K562 (cell line): ENCODE measurements around the gene NLRP6. TPM values are rescaled to one million over a fixed set of nuclear protein-coding genes. Genes with fewer than 3 reads are reported as not detected.
"Not testable (repeated sequence)": the region's sequence is repeated elsewhere in the genome, so short reads cannot be mapped to it uniquely, and the experiment has no call there.

ENCODE experiments used
- ATAC-seq: fragments of 200-7000 bp; cut with Tn5 transposase; 3 replicates; pipeline ENCODE4 v1.9.1; 2020; ENCODE audit warnings: moderate library complexity
- BruUV-seq: library from RNA; stranded (reverse); fragments of 400-500 nt; replicated peaks from 2 replicates; lab custom pipeline; 2021; lab: Mats Ljungman, UMichigan
- CTCF ChIA-PET: fragments of 300-600 bp; formaldehyde crosslinking; extraction: SDS; loops from one replicate; lab custom pipeline; 2021; ENCODE audit warnings: low intra/inter-chr PET ratio; lab: Yijun Ruan, JAX
- POLR2A ChIA-PET: fragments of 300-600, 350-650 bp; sonication (Branson Sonifier 250); formaldehyde crosslinking; extraction: SDS; loops from one replicate; lab custom pipeline; 2021; ENCODE audit warnings: antibody characterized with exemption, inconsistent platforms; lab: Yijun Ruan, JAX
- DNase-seq, 4 experiments: peaks; one replicate each; pipeline versions ENCODE4 v3.0.0 to v3.0.0-alpha.2; 2011 to 2018; ENCODE audit warnings: low spot score in 3 of 4, mixed read lengths in 3 of 4; ENCODE audit errors: extremely low read depth in 1 of 4
- FAIRE-seq: peaks from 2 replicates; lab custom pipeline; 2011; peaks lifted over from hg19 to GRCh38; lab: Jason Lieb, UNC
- H2AFZ ChIP-seq: 2 replicates; pipeline ENCODE4 v1.6.0; 2011; ENCODE audit warnings: low read depth, low read length, control low read depth, inconsistent platforms
- H3K27ac ChIP-seq: fragments of 200-600 bp; 3 replicates; pipeline ENCODE4 v1.8.0; 2011; ENCODE audit warnings: low read depth, mild to moderate bottlenecking, control low read depth, inconsistent platforms, low read length, moderate library complexity, mixed read lengths; ENCODE audit errors: extremely low read depth
- H3K27me3 ChIP-seq, 2 experiments: fragments of 300-600 bp in 1 of 2; 2 replicates in 1 of 2; 3 replicates in 1 of 2; pipeline versions ENCODE4 v1.6.0 to v1.8.0; 2011; ENCODE audit warnings: inconsistent platforms in 2 of 2, low read length in 2 of 2, mild to moderate bottlenecking in 1 of 2, mixed read lengths in 1 of 2, moderate library complexity in 1 of 2; ENCODE audit not compliant: control insufficient read depth in 2 of 2, insufficient read depth in 2 of 2
- H3K36me3 ChIP-seq: fragments of 300-600 bp; 3 replicates; pipeline ENCODE4 v1.8.0; 2011; ENCODE audit warnings: mild to moderate bottlenecking, low read length, inconsistent platforms; ENCODE audit not compliant: control insufficient read depth, insufficient read depth
- H3K4me1 ChIP-seq, 2 experiments: fragments of 200-600 bp in 1 of 2; replicated peaks in 1 of 2; 2 replicates in 1 of 2; 3 replicates in 1 of 2; pipeline versions ENCODE4 v1.5.1 to v1.8.0; 2011; ENCODE audit warnings: inconsistent platforms in 2 of 2, low read length in 2 of 2, mild to moderate bottlenecking in 1 of 2, mixed read lengths in 1 of 2, moderate library complexity in 1 of 2; ENCODE audit not compliant: control insufficient read depth in 2 of 2, insufficient read depth in 2 of 2
- H3K4me2 ChIP-seq: 2 replicates; pipeline ENCODE4 v1.6.1; 2011; ENCODE audit warnings: low read length, control low read depth, inconsistent platforms, mixed read lengths; ENCODE audit not compliant: insufficient read depth
- H3K4me3 ChIP-seq: fragments of 200-600 bp; sonication (generic), shearing (Covaris generic); 2 replicates; pipeline ENCODE4 v1.5.1; 2016; ENCODE audit warnings: control low read depth, inconsistent platforms
- H3K79me2 ChIP-seq: fragments of 200-600 bp; 3 replicates; pipeline ENCODE4 v1.8.0; 2011; ENCODE audit warnings: low read length, inconsistent platforms; ENCODE audit not compliant: control insufficient read depth, insufficient read depth
- H3K9ac ChIP-seq, 2 experiments: 2 replicates each; pipeline versions ENCODE4 v1.6.0 to v1.6.1; 2011; ENCODE audit warnings: low read depth in 2 of 2, low read length in 2 of 2, control low read depth in 1 of 2, inconsistent platforms in 1 of 2, mild to moderate bottlenecking in 1 of 2, mixed read lengths in 1 of 2; ENCODE audit not compliant: insufficient read depth in 1 of 2
- H3K9me1 ChIP-seq: one replicate; pipeline ENCODE4 v1.6.0; 2011; ENCODE audit warnings: inconsistent platforms, mild to moderate bottlenecking, low read length, moderate library complexity; ENCODE audit not compliant: control insufficient read depth, insufficient read depth
- H3K9me3 ChIP-seq: replicated peaks from 2 replicates; pipeline ENCODE4 v1.5.1; 2011; ENCODE audit warnings: low read depth, low read length, inconsistent platforms; ENCODE audit not compliant: control insufficient read depth, insufficient read depth
- H4K20me1 ChIP-seq: replicated peaks from 2 replicates; pipeline ENCODE4 v1.6.1; 2011; ENCODE audit warnings: low read length, inconsistent platforms, mixed read lengths; ENCODE audit not compliant: control insufficient read depth, insufficient read depth
- HMGN3 ChIP-seq: IDR thresholded peaks from 2 replicates; pipeline ENCODE4 v1.6.1; 2011; ENCODE audit warnings: borderline replicate concordance, low read depth, mild to moderate bottlenecking, mixed read lengths, low read length; ENCODE audit not compliant: insufficient read length; ENCODE audit errors: extremely low read depth
- WGBS: fragments of 100-300 bp; shearing (Covaris generic); methylation state at CpG from one replicate; pipeline ENCODE4 v1.1.6; 2016; ENCODE audit warnings: low coverage, mixed read lengths; ENCODE audit not compliant: insufficient coverage; ENCODE audit errors: missing lambda C conversion rate; 5-methylcytosine and 5-hydroxymethylcytosine counted together
- in situ Hi-C: fragments of 300-500 bp; cut with MboI; formaldehyde crosslinking; loops from 4 replicates; pipeline ENCODE4 v1.15.0; 2018; ENCODE audit warnings: inconsistent platforms, mixed read lengths
- intact Hi-C: fragments of 100-400 bp; cut with micrococcal nuclease; formaldehyde crosslinking; loops from 2 replicates; pipeline ENCODE4 v1.14.2; 2022
- polyA plus RNA-seq, 8 experiments: library from polyadenylated mRNA; depleted of rRNA in 4 of 8; stranded (reverse) in 5 of 8; unstranded in 3 of 8; fragments of >200 nt; fragmentation: Nextera tagmentation in 2 of 8; fragmentation: Illumina TruSeq in 1 of 8; extraction: Ambion mirVana in 2 of 8; extraction: Trizol in 1 of 8; gene quantifications; 2 replicates each; pipeline versions ENCODE4 v1.2.1 to v1.2.3, GENCODE V29; 2011 to 2014; ENCODE audit warnings: inconsistent platforms in 1 of 8, missing spikeins in 1 of 8
- total RNA-seq, 7 experiments: library from RNA; depleted of rRNA in 6 of 7; stranded (reverse); fragments of >200 nt in 6 of 7; fragmentation: Illumina TruSeq in 2 of 7; extraction: Trizol in 2 of 7; gene quantifications; 2 replicates each; pipeline versions ENCODE4 v1.2.1 to v1.2.3, GENCODE V29; 2011 to 2021; ENCODE audit warnings: low replicate concordance in 1 of 7
- TF ChIP-seq, protein P1 (sequence below): fragments of 250-450 bp; sonication (Bioruptor Pico); IDR thresholded peaks from 2 replicates; pipeline ENCODE4 v1.8.0; 2022; ENCODE audit warnings: inconsistent platforms

NLRP6 gene
- total and polyA plus RNA-seq, 9 of the 15 experiments (the other 6 are each of a cell fraction or from before 2014, with no cell fraction given) = 0.03 to 0.18 (median 0.15) TPM; not detected in 5

DNA sequence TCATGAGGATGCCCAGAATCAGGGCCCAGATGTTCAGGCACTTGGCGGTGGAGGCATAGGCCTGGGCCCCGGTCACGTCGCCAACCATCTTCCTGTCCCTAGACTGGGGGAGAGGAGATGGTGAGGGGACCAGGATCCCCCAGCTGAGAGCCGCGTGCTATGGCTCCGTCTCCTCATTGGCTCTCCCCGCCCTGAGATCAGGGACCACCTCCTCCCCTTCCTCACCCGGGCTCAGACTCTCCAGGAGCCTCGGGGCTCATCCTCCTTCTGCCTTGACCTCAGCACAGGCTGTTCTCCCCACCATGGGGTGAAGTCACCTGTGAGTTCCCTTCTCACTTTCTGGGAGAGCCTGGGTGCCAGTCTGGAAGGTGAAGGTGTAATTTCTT is 41.7 kb downstream of the NLRP6 start:
- POLR2A ChIA-PET = interaction anchor here (0.6 kb wide), 1 partner anchor 9 kb away, joined by 3 read pairs; no protein-coding TSS in a partner anchor

DNA sequence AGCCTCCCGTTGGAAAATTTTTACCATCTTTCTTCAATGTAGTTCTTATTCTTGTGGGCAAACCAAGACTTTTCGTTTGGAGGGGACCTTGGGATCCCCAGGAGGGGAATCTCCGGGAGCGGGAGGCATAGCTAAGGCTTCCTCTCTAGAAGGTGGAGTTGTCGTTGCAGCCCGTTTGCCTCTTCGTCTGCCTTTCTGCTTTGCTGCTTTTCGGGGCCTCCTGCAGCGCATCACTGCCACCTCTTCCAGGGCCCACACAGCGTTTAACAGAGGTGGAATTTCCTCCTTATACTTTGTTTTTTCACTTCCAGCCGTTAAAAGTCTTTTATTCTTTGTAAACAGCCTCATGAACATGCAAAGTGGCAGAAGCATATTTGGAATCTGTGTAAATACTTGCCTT is 45.9 kb downstream of the NLRP6 start:
- Histone ChIP-seq H3K9me3 (no peaks in the 10 kb centered on the region), H3K9ac (peak overlapping the region; percentile 61 to 74; a peak in 3 of 4 replicates), H3K36me3 (no peaks in the 10 kb centered on the region), H3K27ac (peak overlapping the region; percentile 77), H3K4me1 (peaks cover 41 to 62% of the 10 kb centered on the region in 2 experiments), H3K4me3 (peak overlapping the region; percentile 28; the same call in 1 of the 2 replicates), H4K20me1 (no peaks in the 10 kb centered on the region), H3K9me1 (no peaks in the 10 kb centered on the region), H3K27me3 (no peaks in the 10 kb centered on the region), H2AFZ (peak overlapping the region; percentile 86), H3K4me2 (peak overlapping the region; percentile 77), H3K79me2 (peaks cover 45% of the 10 kb centered on the region)
- no TSS peak for BruUV-seq
- in situ Hi-C loops = no loop called here
- DNase-seq = peak in 1 of 4 experiments; percentile 49
- CTCF ChIA-PET = no interaction called here
- intact Hi-C loops = no loop called here
- no peak for ATAC-seq
- POLR2A ChIA-PET = interaction anchor here (0.6 to 1.5 kb wide), 5 partner anchors 7 to 137 kb away, joined by 3 to 7 read pairs (median 3); no protein-coding TSS in a partner anchor
- no peak for FAIRE-seq
- WGBS = 34% methylated on average over 10 of the region's 11 CpGs
- TF ChIP-seq, protein P1, sequence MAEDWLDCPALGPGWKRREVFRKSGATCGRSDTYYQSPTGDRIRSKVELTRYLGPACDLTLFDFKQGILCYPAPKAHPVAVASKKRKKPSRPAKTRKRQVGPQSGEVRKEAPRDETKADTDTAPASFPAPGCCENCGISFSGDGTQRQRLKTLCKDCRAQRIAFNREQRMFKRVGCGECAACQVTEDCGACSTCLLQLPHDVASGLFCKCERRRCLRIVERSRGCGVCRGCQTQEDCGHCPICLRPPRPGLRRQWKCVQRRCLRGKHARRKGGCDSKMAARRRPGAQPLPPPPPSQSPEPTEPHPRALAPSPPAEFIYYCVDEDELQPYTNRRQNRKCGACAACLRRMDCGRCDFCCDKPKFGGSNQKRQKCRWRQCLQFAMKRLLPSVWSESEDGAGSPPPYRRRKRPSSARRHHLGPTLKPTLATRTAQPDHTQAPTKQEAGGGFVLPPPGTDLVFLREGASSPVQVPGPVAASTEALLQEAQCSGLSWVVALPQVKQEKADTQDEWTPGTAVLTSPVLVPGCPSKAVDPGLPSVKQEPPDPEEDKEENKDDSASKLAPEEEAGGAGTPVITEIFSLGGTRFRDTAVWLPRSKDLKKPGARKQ = 0 out of 2 replicates have a peak, but pooled peaks have one; percentile 36
- no peak for TF ChIP-seq HMGN3

More for the DNA sequence above, 41.7 kb downstream of the NLRP6 start:
- 63% methylated on average over 2 of the region's 10 CpGs for WGBS
- peak overlapping the region; percentile 27 for H3K4me3 ChIP-seq
- peaks cover 28% of the 10 kb centered on the region; the same call in 1 of the 3 replicates for H3K36me3 ChIP-seq
- H2AFZ ChIP-seq, intact Hi-C loops, FAIRE-seq, H3K27me3 ChIP-seq, in situ Hi-C loops, H4K20me1 ChIP-seq, BruUV-seq, DNase-seq, H3K9me1 ChIP-seq, ATAC-seq, CTCF ChIA-PET, H3K9me3 ChIP-seq: not testable (repeated sequence)
- H3K9ac ChIP-seq = peak overlapping the region; percentile 59 to 90; a peak in 1 of 4 replicates
- peaks cover 50% of the 10 kb centered on the region for H3K79me2 ChIP-seq
- H3K4me1 ChIP-seq = peaks cover 18 to 51% of the 10 kb centered on the region in 2 experiments
- H3K27ac ChIP-seq = peak overlapping the region; percentile 45; the same call in 2 of the 3 replicates
- peak overlapping the region; percentile 76 for H3K4me2 ChIP-seq
